ENCODE data around the gene KRT3. TPM values are rescaled to one million over a fixed set of nuclear protein-coding genes. Genes with fewer than 3 reads are reported as not detected.

KRT3 gene
- total RNA-seq, 1 donor from 2014 or later, result not detected

GRCh38 chr12:52771088-52771487, 24.8 kb downstream of the KRT3 start:
- H3K9me3 ChIP-seq (ENCODE audit: control insufficient read depth in 3 of 3, low read length in 3 of 3), result peaks cover 0 to 2% (median 2%) of the 10 kb centered on the region in 3 donors
- H3K36me3 ChIP-seq (ENCODE audit: control insufficient read depth in 3 of 3, insufficient read depth in 3 of 3, low read length in 3 of 3), result no peaks in the 10 kb centered on the region
- H3K4me1 ChIP-seq (ENCODE audit: control insufficient read depth in 3 of 3, insufficient read depth in 3 of 3, low read length in 3 of 3), result no peaks in the 10 kb centered on the region
- H3K27me3 ChIP-seq (ENCODE audit: control insufficient read depth in 3 of 3, insufficient read depth in 3 of 3, low read length in 3 of 3), result peaks cover 10 to 12% (median 12%) of the 10 kb centered on the region in 3 donors
- no peak overlapping the region for H3K27ac ChIP-seq (ENCODE audit: low read depth, low read length)
- H3K9ac ChIP-seq (ENCODE audit: low read depth in 1 of 3, low read length in 3 of 3), result no peak overlapping the region
- H3K4me3 ChIP-seq (ENCODE audit: low read length in 3 of 3), result no peak overlapping the region

DNA sequence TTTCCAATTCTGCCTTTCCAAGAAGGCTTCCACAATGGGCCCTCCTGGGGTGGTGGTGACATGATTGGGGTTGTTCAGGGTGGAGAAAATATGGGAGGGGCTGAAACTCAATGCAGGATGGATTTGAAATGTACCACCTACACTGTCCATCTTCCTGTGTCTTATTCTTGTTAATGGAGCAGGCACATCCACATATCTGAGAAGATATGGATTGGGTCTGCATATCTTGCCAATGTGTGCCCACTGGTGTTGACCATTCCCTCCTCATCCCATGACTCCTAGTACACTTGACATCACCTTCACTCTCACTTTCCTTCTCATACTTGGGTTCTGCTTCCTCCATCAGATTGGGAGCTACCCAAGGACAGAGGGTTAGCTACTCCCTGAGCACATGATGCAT, 26.0 kb downstream of the KRT3 start:
- peaks cover 0 to 2% (median 2%) of the 10 kb centered on the region in 3 donors for H3K9me3 ChIP-seq (ENCODE audit: control insufficient read depth in 3 of 3, low read length in 3 of 3)
- H3K9ac ChIP-seq (ENCODE audit: low read depth in 1 of 3, low read length in 3 of 3), result no peak overlapping the region
- no peak overlapping the region for H3K27ac ChIP-seq (ENCODE audit: low read depth, low read length)
- no peaks in the 10 kb centered on the region for H3K36me3 ChIP-seq (ENCODE audit: control insufficient read depth in 3 of 3, insufficient read depth in 3 of 3, low read length in 3 of 3)
- H3K4me3 ChIP-seq (ENCODE audit: low read length in 3 of 3), result no peak overlapping the region
- peaks cover 10 to 12% (median 12%) of the 10 kb centered on the region in 3 donors for H3K27me3 ChIP-seq (ENCODE audit: control insufficient read depth in 3 of 3, insufficient read depth in 3 of 3, low read length in 3 of 3)
- no peaks in the 10 kb centered on the region for H3K4me1 ChIP-seq (ENCODE audit: control insufficient read depth in 3 of 3, insufficient read depth in 3 of 3, low read length in 3 of 3)

DNA sequence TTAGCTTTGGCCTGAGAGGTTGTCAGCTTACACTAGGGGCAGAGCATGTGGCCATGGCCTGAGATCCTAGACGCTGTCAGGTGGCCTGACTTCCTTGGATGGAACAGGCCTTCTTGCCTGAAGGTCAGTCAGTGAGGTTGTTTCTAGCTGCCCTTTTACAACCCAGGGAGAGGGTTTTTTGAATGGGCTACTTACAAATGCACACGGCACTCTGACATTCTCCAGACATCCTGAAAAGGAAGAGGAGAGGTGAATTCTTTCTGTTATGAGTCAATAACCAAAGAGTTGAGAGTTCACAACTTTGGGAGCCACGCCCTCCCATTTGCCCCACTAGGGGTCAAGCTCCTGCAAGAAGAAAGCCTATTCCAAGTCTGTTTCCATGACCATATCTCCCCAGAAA, 26.6 kb downstream of the KRT3 start:
- Histone ChIP-seq H3K4me1 (ENCODE audit: control insufficient read depth in 3 of 3, insufficient read depth in 3 of 3, low read length in 3 of 3) (no peaks in the 10 kb centered on the region), H3K4me3 (ENCODE audit: low read length in 3 of 3) (no peak overlapping the region), H3K27ac (ENCODE audit: low read depth, low read length) (no peak overlapping the region), H3K9ac (ENCODE audit: low read depth in 1 of 3, low read length in 3 of 3) (no peak overlapping the region), H3K9me3 (ENCODE audit: control insufficient read depth in 3 of 3, low read length in 3 of 3) (peaks cover 0 to 2% (median 2%) of the 10 kb centered on the region in 3 donors), H3K36me3 (ENCODE audit: control insufficient read depth in 3 of 3, insufficient read depth in 3 of 3, low read length in 3 of 3) (no peaks in the 10 kb centered on the region), H3K27me3 (ENCODE audit: control insufficient read depth in 3 of 3, insufficient read depth in 3 of 3, low read length in 3 of 3) (peaks cover 10 to 12% (median 12%) of the 10 kb centered on the region in 3 donors)

DNA sequence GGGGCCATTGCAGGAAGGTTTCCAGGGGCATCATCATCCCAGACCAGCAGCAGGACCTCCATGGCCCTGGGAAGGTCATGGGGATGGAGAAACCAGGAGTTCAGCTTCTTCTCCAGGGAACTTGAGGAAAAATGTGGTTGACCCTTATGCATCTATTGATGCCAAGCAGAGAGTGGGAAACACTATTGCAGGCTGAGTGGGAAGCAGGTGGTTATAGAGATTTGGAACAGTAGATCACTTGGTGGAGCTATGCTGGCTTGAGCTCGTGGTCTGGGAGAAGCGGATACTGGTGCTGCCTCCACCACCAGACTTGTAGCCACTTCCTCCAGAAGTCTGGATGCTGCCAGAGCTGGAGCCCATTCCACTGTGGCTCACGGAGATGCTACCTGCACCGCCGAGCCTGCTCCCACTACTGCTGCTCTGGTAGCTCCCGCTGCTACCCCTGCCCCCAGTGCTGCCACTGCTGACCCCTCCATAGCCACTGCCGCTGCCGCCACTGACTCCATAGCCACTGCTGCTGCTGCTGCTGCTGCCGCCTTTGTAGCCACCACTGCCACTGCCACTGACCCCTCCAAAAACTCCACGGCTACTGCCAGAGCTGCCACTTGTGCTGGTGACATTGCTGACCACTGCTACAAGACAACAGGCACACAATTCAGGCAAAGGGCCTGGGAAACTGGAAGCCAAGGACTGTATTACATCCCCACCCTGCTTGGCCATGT, 27.3 kb downstream of the KRT3 start:
- peaks cover 0 to 2% (median 2%) of the 10 kb centered on the region in 3 donors for H3K9me3 ChIP-seq (ENCODE audit: control insufficient read depth in 3 of 3, low read length in 3 of 3)

GRCh38 chr12:52767427-52767826, 28.5 kb downstream of the KRT3 start:
- no peak overlapping the region for H3K27ac ChIP-seq (ENCODE audit: low read depth, low read length)
- no peak overlapping the region for H3K4me3 ChIP-seq (ENCODE audit: low read length in 3 of 3)
- H3K4me1 ChIP-seq (ENCODE audit: control insufficient read depth in 3 of 3, insufficient read depth in 3 of 3, low read length in 3 of 3), result no peaks in the 10 kb centered on the region
- no peaks in the 10 kb centered on the region for H3K36me3 ChIP-seq (ENCODE audit: control insufficient read depth in 3 of 3, insufficient read depth in 3 of 3, low read length in 3 of 3)
- H3K9ac ChIP-seq (ENCODE audit: low read depth in 1 of 3, low read length in 3 of 3), result no peak overlapping the region
- peaks cover 9 to 10% (median 10%) of the 10 kb centered on the region in 3 donors for H3K27me3 ChIP-seq (ENCODE audit: control insufficient read depth in 3 of 3, insufficient read depth in 3 of 3, low read length in 3 of 3)
- H3K9me3 ChIP-seq (ENCODE audit: control insufficient read depth in 3 of 3, low read length in 3 of 3), result peaks cover 0 to 2% (median 2%) of the 10 kb centered on the region in 3 donors

More for the DNA sequence above, 27.3 kb downstream of the KRT3 start:
- Histone ChIP-seq H3K4me1 (ENCODE audit: control insufficient read depth in 3 of 3, insufficient read depth in 3 of 3, low read length in 3 of 3) (no peaks in the 10 kb centered on the region), H3K27ac (ENCODE audit: low read depth, low read length) (no peak overlapping the region), H3K9ac (ENCODE audit: low read depth in 1 of 3, low read length in 3 of 3) (no peak overlapping the region), H3K4me3 (ENCODE audit: low read length in 3 of 3) (no peak overlapping the region), H3K27me3 (ENCODE audit: control insufficient read depth in 3 of 3, insufficient read depth in 3 of 3, low read length in 3 of 3) (peaks cover 10 to 12% (median 10%) of the 10 kb centered on the region in 3 donors), H3K36me3 (ENCODE audit: control insufficient read depth in 3 of 3, insufficient read depth in 3 of 3, low read length in 3 of 3) (no peaks in the 10 kb centered on the region)

DNA sequence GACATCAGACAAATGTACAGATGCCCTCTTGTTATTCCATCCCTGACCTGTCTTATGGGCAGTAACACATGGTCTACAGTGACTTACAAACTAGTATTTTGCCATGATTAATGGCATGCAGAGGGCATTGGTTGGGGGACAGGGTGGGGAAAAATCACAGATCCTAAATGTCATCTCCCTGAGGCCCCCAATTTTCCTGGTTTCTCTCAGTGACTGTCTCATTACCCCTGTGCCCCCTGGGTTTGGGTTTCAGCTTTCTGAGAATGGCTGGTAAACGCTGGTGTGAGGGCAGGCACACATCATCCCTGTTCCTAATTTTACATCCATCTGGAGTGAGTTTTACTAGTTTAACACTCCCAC, 28.9 kb downstream of the KRT3 start:
- Histone ChIP-seq H3K36me3 (ENCODE audit: control insufficient read depth in 3 of 3, insufficient read depth in 3 of 3, low read length in 3 of 3) (no peaks in the 10 kb centered on the region), H3K27me3 (ENCODE audit: control insufficient read depth in 3 of 3, insufficient read depth in 3 of 3, low read length in 3 of 3) (peaks cover 6 to 10% (median 10%) of the 10 kb centered on the region in 3 donors), H3K27ac (ENCODE audit: low read depth, low read length) (no peak overlapping the region), H3K4me3 (ENCODE audit: low read length in 3 of 3) (no peak overlapping the region), H3K9me3 (ENCODE audit: control insufficient read depth in 3 of 3, low read length in 3 of 3) (peaks cover 0 to 4% (median 2%) of the 10 kb centered on the region in 3 donors), H3K9ac (ENCODE audit: low read depth in 1 of 3, low read length in 3 of 3) (no peak overlapping the region), H3K4me1 (ENCODE audit: control insufficient read depth in 3 of 3, insufficient read depth in 3 of 3, low read length in 3 of 3) (no peaks in the 10 kb centered on the region)

GRCh38 chr12:52766351-52767019, 29.4 kb downstream of the KRT3 start:
- Histone ChIP-seq H3K27ac (ENCODE audit: low read depth, low read length) (no peak overlapping the region), H3K27me3 (ENCODE audit: control insufficient read depth in 3 of 3, insufficient read depth in 3 of 3, low read length in 3 of 3) (peaks cover 3 to 10% (median 6%) of the 10 kb centered on the region in 3 donors), H3K4me1 (ENCODE audit: control insufficient read depth in 3 of 3, insufficient read depth in 3 of 3, low read length in 3 of 3) (no peaks in the 10 kb centered on the region), H3K9me3 (ENCODE audit: control insufficient read depth in 3 of 3, low read length in 3 of 3) (peaks cover 0 to 4% (median 2%) of the 10 kb centered on the region in 3 donors), H3K36me3 (ENCODE audit: control insufficient read depth in 3 of 3, insufficient read depth in 3 of 3, low read length in 3 of 3) (no peaks in the 10 kb centered on the region), H3K9ac (ENCODE audit: low read depth in 1 of 3, low read length in 3 of 3) (no peak overlapping the region), H3K4me3 (ENCODE audit: low read length in 3 of 3) (no peak overlapping the region)

DNA sequence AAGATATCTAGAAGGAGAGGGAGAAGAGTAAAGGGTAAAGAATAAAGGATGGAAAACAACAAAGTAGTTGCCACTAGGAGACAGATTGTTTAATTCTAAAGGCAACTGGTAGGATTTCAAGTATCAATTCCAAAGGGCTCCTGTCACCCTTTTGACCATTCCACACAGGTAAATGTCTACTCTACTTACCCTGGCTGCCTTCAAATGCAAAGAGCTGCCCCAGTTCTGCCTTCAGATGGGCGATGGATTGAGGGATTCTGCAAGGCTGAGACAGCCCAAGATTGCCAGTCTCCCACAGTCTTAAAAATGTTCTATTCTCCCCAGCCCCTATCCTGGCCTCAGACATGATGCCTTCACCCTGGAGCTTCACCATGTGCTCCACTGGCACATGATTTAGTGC, 30.2 kb downstream of the KRT3 start:
- peaks cover 0 to 10% (median 6%) of the 10 kb centered on the region in 3 donors for H3K27me3 ChIP-seq (ENCODE audit: control insufficient read depth in 3 of 3, insufficient read depth in 3 of 3, low read length in 3 of 3)
- H3K36me3 ChIP-seq (ENCODE audit: control insufficient read depth in 3 of 3, insufficient read depth in 3 of 3, low read length in 3 of 3), result no peaks in the 10 kb centered on the region
- no peak overlapping the region for H3K27ac ChIP-seq (ENCODE audit: low read depth, low read length)
- peaks cover 0 to 4% (median 2%) of the 10 kb centered on the region in 3 donors for H3K9me3 ChIP-seq (ENCODE audit: control insufficient read depth in 3 of 3, low read length in 3 of 3)
- no peak overlapping the region for H3K4me3 ChIP-seq (ENCODE audit: low read length in 3 of 3)
- no peaks in the 10 kb centered on the region for H3K4me1 ChIP-seq (ENCODE audit: control insufficient read depth in 3 of 3, insufficient read depth in 3 of 3, low read length in 3 of 3)
- H3K9ac ChIP-seq (ENCODE audit: low read depth in 1 of 3, low read length in 3 of 3), result no peak overlapping the region

- Histone ChIP-seq H3K36me3 (ENCODE audit: control insufficient read depth in 3 of 3, insufficient read depth in 3 of 3, low read length in 3 of 3) (no peaks in the 10 kb centered on the region), H3K4me3 (ENCODE audit: low read length in 3 of 3) (no peak overlapping the region), H3K9me3 (ENCODE audit: control insufficient read depth in 3 of 3, low read length in 3 of 3) (peaks cover 0 to 6% (median 0%) of the 10 kb centered on the region in 3 donors), H3K27ac (ENCODE audit: low read depth, low read length) (no peak overlapping the region), H3K4me1 (ENCODE audit: control insufficient read depth in 3 of 3, insufficient read depth in 3 of 3, low read length in 3 of 3) (no peaks in the 10 kb centered on the region), H3K9ac (ENCODE audit: low read depth in 1 of 3, low read length in 3 of 3) (no peak overlapping the region), H3K27me3 (ENCODE audit: control insufficient read depth in 3 of 3, insufficient read depth in 3 of 3, low read length in 3 of 3) (peaks cover 0 to 4% (median 4%) of the 10 kb centered on the region in 3 donors)
These were observed 31.9 kb downstream of the KRT3 start for GRCh38 chr12:52763991-52764390.

- H3K27me3 ChIP-seq (ENCODE audit: control insufficient read depth in 3 of 3, insufficient read depth in 3 of 3, low read length in 3 of 3), result peaks cover 0 to 5% (median 4%) of the 10 kb centered on the region in 3 donors
- H3K9ac ChIP-seq (ENCODE audit: low read depth in 1 of 3, low read length in 3 of 3), result no peak overlapping the region
- H3K9me3 ChIP-seq (ENCODE audit: control insufficient read depth in 3 of 3, low read length in 3 of 3), result peaks cover 0 to 6% (median 0%) of the 10 kb centered on the region in 3 donors
- no peaks in the 10 kb centered on the region for H3K4me1 ChIP-seq (ENCODE audit: control insufficient read depth in 3 of 3, insufficient read depth in 3 of 3, low read length in 3 of 3)
- H3K27ac ChIP-seq (ENCODE audit: low read depth, low read length), result no peak overlapping the region
- no peak overlapping the region for H3K4me3 ChIP-seq (ENCODE audit: low read length in 3 of 3)
- H3K36me3 ChIP-seq (ENCODE audit: control insufficient read depth in 3 of 3, insufficient read depth in 3 of 3, low read length in 3 of 3), result no peaks in the 10 kb centered on the region
These were observed 32.8 kb downstream of the KRT3 start for GRCh38 chr12:52763036-52763659.

All from skeletal muscle tissue (tissue), 4 donors.